ENCODE data around the gene GRID1. TPM values are rescaled to one million over a fixed set of nuclear protein-coding genes. Genes with fewer than 3 reads are reported as not detected.
"Not testable (repeated sequence)": the region's sequence is repeated elsewhere in the genome, so short reads cannot be mapped to it uniquely, and the experiment has no call there.

The GRID1 gene
- total RNA-seq, 1 experiment from 2014 or later, result 0.37 TPM

DNA sequence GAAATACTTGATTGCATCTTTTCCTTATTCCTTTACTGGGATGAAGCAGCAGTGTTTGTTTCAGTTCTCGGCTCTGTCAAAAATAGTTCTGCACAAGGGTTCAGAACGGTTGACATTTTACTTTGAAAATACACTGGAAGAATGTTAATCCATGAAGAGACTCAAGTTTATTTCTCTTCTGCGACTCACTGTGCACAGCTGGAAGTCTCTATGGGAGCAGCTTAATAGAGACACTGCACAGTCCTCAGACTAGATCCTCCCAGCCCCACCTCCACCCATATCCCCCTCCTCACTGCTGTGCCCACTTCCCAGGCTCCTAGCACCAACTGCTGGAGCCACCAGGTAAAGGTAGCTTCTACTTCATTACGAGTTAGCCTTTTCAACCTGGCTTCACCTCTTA lies 517.8 kb downstream of the GRID1 start (continued):
- TF ChIP-seq NFYB (CRISPR knock-in tag; conservative IDR thresholded peaks at IDR 0.05; ENCODE audit: low read depth) (no peak), USF1 (CRISPR knock-in tag; IDR thresholded peaks at IDR 0.05) (no peak), GRHL2 (CRISPR knock-in tag; IDR thresholded peaks at IDR 0.05; ENCODE audit: insufficient replicate concordance, severe bottlenecking) (no peak)
- TF ChIP-seq, protein P1, sequence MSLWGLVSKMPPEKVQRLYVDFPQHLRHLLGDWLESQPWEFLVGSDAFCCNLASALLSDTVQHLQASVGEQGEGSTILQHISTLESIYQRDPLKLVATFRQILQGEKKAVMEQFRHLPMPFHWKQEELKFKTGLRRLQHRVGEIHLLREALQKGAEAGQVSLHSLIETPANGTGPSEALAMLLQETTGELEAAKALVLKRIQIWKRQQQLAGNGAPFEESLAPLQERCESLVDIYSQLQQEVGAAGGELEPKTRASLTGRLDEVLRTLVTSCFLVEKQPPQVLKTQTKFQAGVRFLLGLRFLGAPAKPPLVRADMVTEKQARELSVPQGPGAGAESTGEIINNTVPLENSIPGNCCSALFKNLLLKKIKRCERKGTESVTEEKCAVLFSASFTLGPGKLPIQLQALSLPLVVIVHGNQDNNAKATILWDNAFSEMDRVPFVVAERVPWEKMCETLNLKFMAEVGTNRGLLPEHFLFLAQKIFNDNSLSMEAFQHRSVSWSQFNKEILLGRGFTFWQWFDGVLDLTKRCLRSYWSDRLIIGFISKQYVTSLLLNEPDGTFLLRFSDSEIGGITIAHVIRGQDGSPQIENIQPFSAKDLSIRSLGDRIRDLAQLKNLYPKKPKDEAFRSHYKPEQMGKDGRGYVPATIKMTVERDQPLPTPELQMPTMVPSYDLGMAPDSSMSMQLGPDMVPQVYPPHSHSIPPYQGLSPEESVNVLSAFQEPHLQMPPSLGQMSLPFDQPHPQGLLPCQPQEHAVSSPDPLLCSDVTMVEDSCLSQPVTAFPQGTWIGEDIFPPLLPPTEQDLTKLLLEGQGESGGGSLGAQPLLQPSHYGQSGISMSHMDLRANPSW (CRISPR knock-in tag; conservative IDR thresholded peaks at IDR 0.05; ENCODE audit: low read depth), result no peak
- TF ChIP-seq, protein P2, sequence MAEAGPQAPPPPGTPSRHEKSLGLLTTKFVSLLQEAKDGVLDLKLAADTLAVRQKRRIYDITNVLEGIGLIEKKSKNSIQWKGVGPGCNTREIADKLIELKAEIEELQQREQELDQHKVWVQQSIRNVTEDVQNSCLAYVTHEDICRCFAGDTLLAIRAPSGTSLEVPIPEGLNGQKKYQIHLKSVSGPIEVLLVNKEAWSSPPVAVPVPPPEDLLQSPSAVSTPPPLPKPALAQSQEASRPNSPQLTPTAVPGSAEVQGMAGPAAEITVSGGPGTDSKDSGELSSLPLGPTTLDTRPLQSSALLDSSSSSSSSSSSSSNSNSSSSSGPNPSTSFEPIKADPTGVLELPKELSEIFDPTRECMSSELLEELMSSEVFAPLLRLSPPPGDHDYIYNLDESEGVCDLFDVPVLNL (CRISPR knock-in tag; IDR thresholded peaks at IDR 0.05; ENCODE audit: borderline replicate concordance, low read depth), result no peak
- TF ChIP-seq, protein P3, sequence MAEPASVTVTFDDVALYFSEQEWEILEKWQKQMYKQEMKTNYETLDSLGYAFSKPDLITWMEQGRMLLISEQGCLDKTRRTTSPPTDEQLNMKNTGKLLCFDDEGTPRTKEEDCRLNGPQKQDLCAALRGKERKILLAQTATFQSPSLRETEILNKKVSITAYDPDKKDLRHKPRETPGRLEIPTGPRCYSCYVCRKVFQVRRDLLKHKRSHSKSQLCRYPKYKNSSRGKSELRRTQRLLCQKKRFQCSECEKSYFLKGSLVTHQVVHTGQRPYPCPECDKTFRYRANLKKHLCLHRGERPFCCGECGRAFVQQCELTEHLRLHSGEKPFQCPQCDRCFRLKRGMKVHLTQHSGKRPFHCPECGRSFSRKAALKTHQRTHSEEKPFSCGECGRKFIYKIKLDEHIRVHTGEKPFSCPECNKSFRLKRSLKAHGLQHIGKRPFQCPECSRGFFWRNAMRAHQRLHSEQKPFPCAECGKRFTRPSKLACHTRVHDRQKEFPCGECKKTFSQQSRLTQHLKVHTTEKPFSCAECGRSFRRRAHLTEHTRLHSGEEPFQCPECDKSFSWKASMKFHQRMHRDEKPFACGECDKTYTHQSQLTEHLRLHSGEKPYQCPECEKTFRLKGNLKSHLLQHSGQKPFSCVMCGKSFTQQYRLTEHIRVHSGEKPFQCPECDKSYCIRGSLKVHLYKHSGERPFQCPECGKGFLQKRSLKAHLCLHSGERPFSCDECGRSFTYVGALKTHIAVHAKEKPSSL (CRISPR knock-in tag; conservative IDR thresholded peaks at IDR 0.05), result no peak

- no peak overlapping the region for H3K4me3 Mint-ChIP-seq
- ChIA-PET POLR2A (no interaction called here), CTCF (no interaction called here)
Observed at GRCh38 chr10:85847085-85847484, 519.5 kb downstream of the GRID1 start.

GRCh38 chr10:85838660-85839059 lies 527.9 kb downstream of the GRID1 start:
- DNase-seq (ENCODE audit: low spot score); CTCF ChIA-PET; ATAC-seq; H3K4me1 Mint-ChIP-seq; POLR2A ChIA-PET; H3K4me3 Mint-ChIP-seq; H3K27ac Mint-ChIP-seq: not testable (repeated sequence)
- H3K27me3 Mint-ChIP-seq (ENCODE audit: low read depth), result peaks cover 12% of the 10 kb centered on the region; the same call in 1 of the 2 replicates
- H3K9me3 Mint-ChIP-seq, result peaks cover 69% of the 10 kb centered on the region
- peaks cover 33% of the 10 kb centered on the region for H3K36me3 Mint-ChIP-seq

More at GRCh38 chr10:85847085-85847484, 519.5 kb downstream of the GRID1 start:
- Mint-ChIP-seq H3K36me3 (no peaks in the 10 kb centered on the region), H3K27ac (no peak overlapping the region), H3K4me1 (no peaks in the 10 kb centered on the region; the same call in 1 of the 2 replicates), H3K27me3 (ENCODE audit: low read depth) (no peaks in the 10 kb centered on the region), H3K9me3 (peaks cover 13% of the 10 kb centered on the region)
- DNase-seq (ENCODE audit: low spot score) (no peak), ATAC-seq (no peak)
- TF ChIP-seq, protein P4, sequence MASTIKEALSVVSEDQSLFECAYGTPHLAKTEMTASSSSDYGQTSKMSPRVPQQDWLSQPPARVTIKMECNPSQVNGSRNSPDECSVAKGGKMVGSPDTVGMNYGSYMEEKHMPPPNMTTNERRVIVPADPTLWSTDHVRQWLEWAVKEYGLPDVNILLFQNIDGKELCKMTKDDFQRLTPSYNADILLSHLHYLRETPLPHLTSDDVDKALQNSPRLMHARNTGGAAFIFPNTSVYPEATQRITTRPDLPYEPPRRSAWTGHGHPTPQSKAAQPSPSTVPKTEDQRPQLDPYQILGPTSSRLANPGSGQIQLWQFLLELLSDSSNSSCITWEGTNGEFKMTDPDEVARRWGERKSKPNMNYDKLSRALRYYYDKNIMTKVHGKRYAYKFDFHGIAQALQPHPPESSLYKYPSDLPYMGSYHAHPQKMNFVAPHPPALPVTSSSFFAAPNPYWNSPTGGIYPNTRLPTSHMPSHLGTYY (CRISPR knock-in tag; IDR thresholded peaks at IDR 0.05), result no peak
- TF ChIP-seq JAZF1 (CRISPR knock-in tag; IDR thresholded peaks at IDR 0.05) (no peak), IRF2 (CRISPR knock-in tag; IDR thresholded peaks at IDR 0.05; ENCODE audit: borderline replicate concordance, low read depth) (no peak), KAT7 (CRISPR knock-in tag; IDR thresholded peaks at IDR 0.05; ENCODE audit: borderline replicate concordance) (no peak), EMX1 (CRISPR knock-in tag; IDR thresholded peaks at IDR 0.05) (no peak), ATF1 (CRISPR knock-in tag; IDR thresholded peaks at IDR 0.05) (no peak), ATF3 (CRISPR knock-in tag; conservative IDR thresholded peaks at IDR 0.05) (no peak), IRF1 (CRISPR knock-in tag; IDR thresholded peaks at IDR 0.05) (no peak)
- TF ChIP-seq, protein P5, sequence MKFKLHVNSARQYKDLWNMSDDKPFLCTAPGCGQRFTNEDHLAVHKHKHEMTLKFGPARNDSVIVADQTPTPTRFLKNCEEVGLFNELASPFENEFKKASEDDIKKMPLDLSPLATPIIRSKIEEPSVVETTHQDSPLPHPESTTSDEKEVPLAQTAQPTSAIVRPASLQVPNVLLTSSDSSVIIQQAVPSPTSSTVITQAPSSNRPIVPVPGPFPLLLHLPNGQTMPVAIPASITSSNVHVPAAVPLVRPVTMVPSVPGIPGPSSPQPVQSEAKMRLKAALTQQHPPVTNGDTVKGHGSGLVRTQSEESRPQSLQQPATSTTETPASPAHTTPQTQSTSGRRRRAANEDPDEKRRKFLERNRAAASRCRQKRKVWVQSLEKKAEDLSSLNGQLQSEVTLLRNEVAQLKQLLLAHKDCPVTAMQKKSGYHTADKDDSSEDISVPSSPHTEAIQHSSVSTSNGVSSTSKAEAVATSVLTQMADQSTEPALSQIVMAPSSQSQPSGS (CRISPR knock-in tag; IDR thresholded peaks at IDR 0.05; ENCODE audit: borderline replicate concordance, low read depth), result no peak
- TF ChIP-seq, protein P6, sequence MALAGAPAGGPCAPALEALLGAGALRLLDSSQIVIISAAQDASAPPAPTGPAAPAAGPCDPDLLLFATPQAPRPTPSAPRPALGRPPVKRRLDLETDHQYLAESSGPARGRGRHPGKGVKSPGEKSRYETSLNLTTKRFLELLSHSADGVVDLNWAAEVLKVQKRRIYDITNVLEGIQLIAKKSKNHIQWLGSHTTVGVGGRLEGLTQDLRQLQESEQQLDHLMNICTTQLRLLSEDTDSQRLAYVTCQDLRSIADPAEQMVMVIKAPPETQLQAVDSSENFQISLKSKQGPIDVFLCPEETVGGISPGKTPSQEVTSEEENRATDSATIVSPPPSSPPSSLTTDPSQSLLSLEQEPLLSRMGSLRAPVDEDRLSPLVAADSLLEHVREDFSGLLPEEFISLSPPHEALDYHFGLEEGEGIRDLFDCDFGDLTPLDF (CRISPR knock-in tag; IDR thresholded peaks at IDR 0.05), result no peak

All from WTC11 (cell line).